ENCODE data around the gene CASP14. TPM values are rescaled to one million over a fixed set of nuclear protein-coding genes. Genes with fewer than 3 reads are reported as not detected.

Gene CASP14
- total and polyA plus RNA-seq, 8 donors, result not detected

DNA sequence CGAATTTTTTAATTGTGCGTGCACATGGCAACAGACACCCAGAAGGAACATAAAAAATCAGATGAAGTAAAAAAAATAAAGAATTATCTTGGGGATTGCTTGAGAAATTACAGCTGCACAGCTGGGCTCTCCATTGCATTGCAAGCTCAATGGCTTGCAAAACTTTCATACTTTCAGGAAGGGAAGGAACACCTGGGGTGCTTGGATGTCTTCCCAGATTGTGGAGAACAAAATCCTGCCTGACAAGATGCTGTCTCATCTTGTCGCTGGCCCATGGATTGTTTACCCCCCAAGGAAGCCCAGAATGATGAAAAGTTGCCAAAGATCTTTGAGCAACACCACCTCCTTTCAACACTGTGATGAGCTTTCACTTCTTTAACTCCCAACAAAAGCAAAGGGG is 11.0 kb upstream of the CASP14 start:
- DNase-seq, result no peak
- intact Hi-C loops (cut with DNase I; ENCODE audit: low total_unique reads), result no loop called here
- Histone ChIP-seq H3K9me3 (no peaks in the 10 kb centered on the region), H3K27me3 (peaks cover 0 to 28% (median 3%) of the 10 kb centered on the region in 3 donors), H3K36me3 (no peaks in the 10 kb centered on the region), H3K4me1 (no peaks in the 10 kb centered on the region), H3K4me3 (no peak overlapping the region), H3K27ac (no peak overlapping the region)
- no peak for TF ChIP-seq POLR2A (IDR thresholded peaks at IDR 0.05)
- TF ChIP-seq EP300 (IDR thresholded peaks at IDR 0.05), result no peak
- no peak for TF ChIP-seq POLR2AphosphoS5 (IDR thresholded peaks at IDR 0.05)
- TF ChIP-seq, protein P1, sequence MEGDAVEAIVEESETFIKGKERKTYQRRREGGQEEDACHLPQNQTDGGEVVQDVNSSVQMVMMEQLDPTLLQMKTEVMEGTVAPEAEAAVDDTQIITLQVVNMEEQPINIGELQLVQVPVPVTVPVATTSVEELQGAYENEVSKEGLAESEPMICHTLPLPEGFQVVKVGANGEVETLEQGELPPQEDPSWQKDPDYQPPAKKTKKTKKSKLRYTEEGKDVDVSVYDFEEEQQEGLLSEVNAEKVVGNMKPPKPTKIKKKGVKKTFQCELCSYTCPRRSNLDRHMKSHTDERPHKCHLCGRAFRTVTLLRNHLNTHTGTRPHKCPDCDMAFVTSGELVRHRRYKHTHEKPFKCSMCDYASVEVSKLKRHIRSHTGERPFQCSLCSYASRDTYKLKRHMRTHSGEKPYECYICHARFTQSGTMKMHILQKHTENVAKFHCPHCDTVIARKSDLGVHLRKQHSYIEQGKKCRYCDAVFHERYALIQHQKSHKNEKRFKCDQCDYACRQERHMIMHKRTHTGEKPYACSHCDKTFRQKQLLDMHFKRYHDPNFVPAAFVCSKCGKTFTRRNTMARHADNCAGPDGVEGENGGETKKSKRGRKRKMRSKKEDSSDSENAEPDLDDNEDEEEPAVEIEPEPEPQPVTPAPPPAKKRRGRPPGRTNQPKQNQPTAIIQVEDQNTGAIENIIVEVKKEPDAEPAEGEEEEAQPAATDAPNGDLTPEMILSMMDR (IDR thresholded peaks at IDR 0.05), result no peak
- WGBS, 5 donors, result 58 to 77% (median 71%) methylated on average over 3 of the region's 3 CpGs

DNA sequence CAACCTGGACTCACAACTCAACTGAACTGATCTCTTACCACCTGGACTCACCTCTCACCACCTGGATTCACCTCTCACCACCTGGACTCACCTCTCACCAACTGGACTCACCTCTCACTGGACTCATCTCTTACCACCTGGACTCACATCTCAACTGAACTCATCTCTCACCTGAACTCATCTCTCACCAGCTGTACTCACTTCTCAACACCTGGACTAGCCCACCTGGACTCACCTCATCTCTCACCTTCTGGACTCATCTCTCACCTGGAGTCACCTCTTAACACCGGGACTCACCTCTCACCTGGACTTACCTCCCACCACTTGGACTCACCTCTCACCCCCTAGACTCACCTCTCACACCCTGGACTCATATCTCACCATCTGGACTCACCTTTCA is 7.3 kb upstream of the CASP14 start:
- WGBS, 5 donors, result 52 to 78% (median 67%) methylated on average over 1 of the region's 1 CpG
- no peak for TF ChIP-seq POLR2A (IDR thresholded peaks at IDR 0.05)
- no peak for TF ChIP-seq EP300 (IDR thresholded peaks at IDR 0.05)
- TF ChIP-seq, protein P1 (IDR thresholded peaks at IDR 0.05), result no peak
- no peak for TF ChIP-seq POLR2AphosphoS5 (IDR thresholded peaks at IDR 0.05)

DNA sequence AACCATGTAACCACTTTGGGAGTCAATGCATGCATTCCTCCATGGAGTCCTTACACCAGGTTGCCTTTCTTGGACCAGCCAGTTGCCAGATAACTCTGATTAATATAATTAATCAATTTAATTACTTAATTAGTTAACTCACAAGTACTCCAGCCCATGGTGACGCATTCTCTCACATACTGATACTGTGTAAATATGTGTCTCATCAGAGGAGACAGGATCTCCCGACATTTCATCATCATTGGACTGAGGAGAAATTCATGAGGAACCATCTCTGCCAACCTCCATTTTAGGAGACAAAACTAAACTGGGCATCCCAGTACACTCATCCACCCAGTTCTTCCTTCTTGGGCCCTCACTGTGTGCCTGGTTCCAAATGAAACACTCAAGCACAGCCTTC is 6.5 kb upstream of the CASP14 start:
- WGBS, 5 donors, result 73 to 88% (median 81%) methylated on average over 2 of the region's 2 CpGs
- DNase-seq, result no peak
- no peaks in the 10 kb centered on the region for H3K9me3 ChIP-seq
- H3K4me1 ChIP-seq, result no peaks in the 10 kb centered on the region
- no peaks in the 10 kb centered on the region for H3K36me3 ChIP-seq
- TF ChIP-seq EP300 (IDR thresholded peaks at IDR 0.05) (no peak), POLR2A (IDR thresholded peaks at IDR 0.05) (no peak), POLR2AphosphoS5 (IDR thresholded peaks at IDR 0.05) (no peak)
- TF ChIP-seq, protein P1 (IDR thresholded peaks at IDR 0.05), result no peak
- H3K27ac ChIP-seq, result no peak overlapping the region
- intact Hi-C loops (cut with DNase I; ENCODE audit: low total_unique reads), result no loop called here
- H3K27me3 ChIP-seq, result peaks cover 0 to 30% (median 0%) of the 10 kb centered on the region in 3 donors
- H3K4me3 ChIP-seq, result no peak overlapping the region

More for the DNA sequence above, 7.3 kb upstream of the CASP14 start:
- DNase-seq, result no peak
- no peaks in the 10 kb centered on the region for H3K4me1 ChIP-seq
- H3K4me3 ChIP-seq, result no peak overlapping the region
- H3K27me3 ChIP-seq, result peaks cover 0 to 25% (median 0%) of the 10 kb centered on the region in 3 donors
- no peaks in the 10 kb centered on the region for H3K9me3 ChIP-seq
- intact Hi-C loops (cut with DNase I; ENCODE audit: low total_unique reads), result no loop called here
- H3K27ac ChIP-seq, result no peak overlapping the region
- no peaks in the 10 kb centered on the region for H3K36me3 ChIP-seq

DNA sequence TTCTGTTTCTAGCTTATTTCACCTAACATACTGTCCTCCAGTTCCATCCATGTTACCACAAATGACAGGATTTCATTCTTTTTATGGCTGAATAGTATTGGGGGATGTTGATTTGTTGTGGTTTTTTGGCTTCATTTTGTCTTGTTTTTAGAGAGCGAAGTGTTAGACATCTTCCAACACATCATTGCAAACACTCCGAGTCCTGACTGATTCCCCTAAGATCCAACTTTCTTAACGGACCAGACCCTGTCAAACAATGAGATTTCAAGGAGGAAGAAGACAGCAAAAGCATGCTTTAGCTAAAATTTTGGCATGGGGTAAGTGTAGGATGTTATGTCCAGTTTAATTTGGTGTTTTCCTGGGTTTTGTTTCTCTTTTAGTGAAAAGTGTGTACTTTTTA is 3.8 kb upstream of the CASP14 start:
- peaks cover 0 to 39% (median 0%) of the 10 kb centered on the region in 3 donors for H3K27me3 ChIP-seq
- H3K4me1 ChIP-seq, result no peaks in the 10 kb centered on the region
- no peak for DNase-seq
- 49 to 76% (median 52%) methylated on average over 3 of the region's 3 CpGs for WGBS, 5 donors
- no peak overlapping the region for H3K27ac ChIP-seq
- H3K36me3 ChIP-seq, result no peaks in the 10 kb centered on the region
- H3K4me3 ChIP-seq, result no peak overlapping the region
- TF ChIP-seq, protein P1 (IDR thresholded peaks at IDR 0.05), result no peak
- TF ChIP-seq POLR2A (IDR thresholded peaks at IDR 0.05) (no peak), POLR2AphosphoS5 (IDR thresholded peaks at IDR 0.05) (no peak), EP300 (IDR thresholded peaks at IDR 0.05) (no peak)
- no peaks in the 10 kb centered on the region for H3K9me3 ChIP-seq
- intact Hi-C loops (cut with DNase I; ENCODE audit: low total_unique reads), result no loop called here
